Activated T-cell treated with anti-CD3 and anti-CD28 coated beads, Interleukin-2, amount 50 U/mL, for 4 hours (primary cell): ENCODE results near the gene FBXW7. TPM values are rescaled to one million over a fixed set of nuclear protein-coding genes. Genes with fewer than 3 reads are reported as not detected.
"Not testable (repeated sequence)": the region's sequence is repeated elsewhere in the genome, so short reads cannot be mapped to it uniquely, and the experiment has no call there.

Experiments used
- ATAC-seq, 2 donors: fragments of 200-7000 bp; cut with Tn5 transposase; one replicate each; pipeline ENCODE4 v1.10.0; 2021
- DNase-seq: peaks from one replicate; pipeline ENCODE4 v3.0.0-alpha.2; 2020
- H3K27me3 Mint-ChIP-seq: one replicate; pipeline ENCODE4 v1.8.0; 2021; ENCODE audit warnings: low read depth, mixed read lengths
- H3K36me3 Mint-ChIP-seq: one replicate; pipeline ENCODE4 v1.8.0; 2022; ENCODE audit warnings: mixed read lengths; ENCODE audit not compliant: insufficient read depth
- H3K4me1 Mint-ChIP-seq: one replicate; pipeline ENCODE4 v1.8.0; 2021; ENCODE audit warnings: low read depth, mixed read lengths
- H3K4me3 Mint-ChIP-seq: one replicate; pipeline ENCODE4 v1.8.0; 2021; ENCODE audit warnings: mild to moderate bottlenecking, moderate library complexity, mixed read lengths
- H3K9me3 Mint-ChIP-seq: one replicate; pipeline ENCODE4 v1.8.0; 2021; ENCODE audit warnings: mixed read lengths
- total RNA-seq, 3 donors: library from RNA; stranded (reverse); gene quantifications; one replicate each; pipeline ENCODE4 v1.2.1, GENCODE V29; 2021

Gene FBXW7
- total RNA-seq, 3 donors from 2014 or later = 38.8 to 41.4 (median 39.1) TPM

GRCh38 chr4:152563209-152563608, 27.3 kb upstream of the FBXW7 start:
- no peaks in the 10 kb centered on the region for H3K27me3 Mint-ChIP-seq
- H3K9me3 Mint-ChIP-seq = no peaks in the 10 kb centered on the region
- no peaks in the 10 kb centered on the region for H3K36me3 Mint-ChIP-seq
- DNase-seq = no peak
- H3K4me3 Mint-ChIP-seq = no peak overlapping the region
- ATAC-seq = no peak
- H3K4me1 Mint-ChIP-seq = peaks cover 5% of the 10 kb centered on the region

DNA sequence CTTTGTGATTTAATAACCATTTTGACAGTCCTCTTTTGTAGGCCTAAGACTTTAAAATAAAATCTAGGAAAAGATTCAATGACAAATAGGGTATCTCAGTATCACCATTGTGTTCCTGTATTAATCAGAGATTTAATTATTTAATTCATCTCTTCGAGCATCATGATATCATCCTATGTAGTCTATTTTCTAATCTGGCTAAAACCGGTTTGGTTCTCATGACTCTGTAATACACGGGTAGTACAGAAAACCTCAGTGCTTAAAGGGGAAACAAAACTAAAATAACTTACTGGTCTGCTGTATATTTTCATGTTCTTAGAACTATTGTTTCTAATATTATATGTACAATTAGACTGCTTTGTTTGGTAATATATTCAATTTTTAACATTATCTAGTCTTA, 23.7 kb upstream of the FBXW7 start:
- Mint-ChIP-seq H3K4me1 (peaks cover 24% of the 10 kb centered on the region), H3K27me3 (no peaks in the 10 kb centered on the region), H3K36me3 (no peaks in the 10 kb centered on the region), H3K9me3 (no peaks in the 10 kb centered on the region), H3K4me3 (no peak overlapping the region)
- no peak for DNase-seq
- ATAC-seq = no peak

GRCh38 chr4:152558396-152558795, 22.5 kb upstream of the FBXW7 start:
- DNase-seq (no peak), ATAC-seq (no peak)
- H3K36me3 Mint-ChIP-seq = no peaks in the 10 kb centered on the region
- no peaks in the 10 kb centered on the region for H3K9me3 Mint-ChIP-seq
- H3K27me3 Mint-ChIP-seq = no peaks in the 10 kb centered on the region
- peaks cover 31% of the 10 kb centered on the region for H3K4me1 Mint-ChIP-seq
- no peak overlapping the region for H3K4me3 Mint-ChIP-seq

GRCh38 chr4:152556834-152557233, 20.9 kb upstream of the FBXW7 start:
- peaks cover 44% of the 10 kb centered on the region for H3K4me1 Mint-ChIP-seq
- DNase-seq = no peak
- H3K27me3 Mint-ChIP-seq = no peaks in the 10 kb centered on the region
- ATAC-seq = no peak
- H3K36me3 Mint-ChIP-seq = no peaks in the 10 kb centered on the region
- H3K4me3 Mint-ChIP-seq = no peak overlapping the region
- H3K9me3 Mint-ChIP-seq = no peaks in the 10 kb centered on the region

- H3K4me1 Mint-ChIP-seq = peaks cover 44% of the 10 kb centered on the region
- H3K36me3 Mint-ChIP-seq = no peaks in the 10 kb centered on the region
- peak overlapping the region; percentile 66 for H3K4me3 Mint-ChIP-seq
- H3K27me3 Mint-ChIP-seq = no peaks in the 10 kb centered on the region
- DNase-seq (no peak), ATAC-seq (no peak)
- no peaks in the 10 kb centered on the region for H3K9me3 Mint-ChIP-seq
Measured at GRCh38 chr4:152556283-152556682, 20.4 kb upstream of the FBXW7 start.

GRCh38 chr4:152554742-152555141, 18.9 kb upstream of the FBXW7 start:
- Mint-ChIP-seq H3K4me1 (peaks cover 44% of the 10 kb centered on the region), H3K36me3 (no peaks in the 10 kb centered on the region), H3K9me3 (no peaks in the 10 kb centered on the region), H3K4me3 (no peak overlapping the region), H3K27me3 (no peaks in the 10 kb centered on the region)
- ATAC-seq = no peak
- DNase-seq = no peak

DNA sequence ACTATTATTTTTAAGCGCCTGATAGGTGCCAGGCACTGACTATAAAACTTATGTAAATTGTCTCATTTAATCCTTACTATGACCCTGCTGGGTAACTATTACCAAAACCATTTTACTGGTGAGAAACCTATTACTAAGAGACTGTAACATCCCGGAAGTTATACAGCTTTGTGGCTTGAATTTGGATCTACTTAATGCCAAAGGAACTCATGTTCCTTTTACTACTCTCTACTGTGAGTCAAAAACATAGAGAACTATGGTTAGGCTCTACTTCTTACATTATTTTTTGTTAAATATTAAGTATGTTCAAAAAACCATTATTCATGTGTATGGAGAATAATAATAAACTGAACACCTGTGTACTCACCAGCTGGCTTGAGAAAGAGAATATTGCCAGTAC, 14.8 kb upstream of the FBXW7 start:
- peaks cover 39% of the 10 kb centered on the region for H3K4me1 Mint-ChIP-seq
- H3K36me3 Mint-ChIP-seq, DNase-seq, H3K27me3 Mint-ChIP-seq, ATAC-seq, H3K4me3 Mint-ChIP-seq, H3K9me3 Mint-ChIP-seq: not testable (repeated sequence)

DNA sequence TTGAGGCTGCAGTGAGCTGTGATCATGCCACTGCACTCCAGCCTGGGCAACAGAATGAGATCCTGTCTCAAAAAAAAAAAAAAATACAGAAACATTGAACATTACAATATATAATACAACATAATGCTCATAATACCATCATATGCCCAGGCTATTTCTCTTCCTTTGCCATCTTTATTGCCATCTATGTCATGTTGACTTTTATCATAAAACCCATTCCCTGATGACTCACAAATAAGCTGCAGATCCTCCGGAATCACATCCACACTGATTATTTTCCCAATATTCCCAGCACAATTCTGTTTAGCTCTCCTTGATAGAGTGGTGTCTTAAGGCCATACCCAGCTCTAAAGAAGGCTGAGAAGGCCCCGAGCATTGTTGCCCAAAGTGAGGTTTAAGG, 9.2 kb upstream of the FBXW7 start:
- ATAC-seq (no peak), DNase-seq (no peak)
- H3K9me3 Mint-ChIP-seq = no peaks in the 10 kb centered on the region
- H3K4me1 Mint-ChIP-seq = peaks cover 27% of the 10 kb centered on the region
- H3K27me3 Mint-ChIP-seq = no peaks in the 10 kb centered on the region
- H3K4me3 Mint-ChIP-seq = no peak overlapping the region
- H3K36me3 Mint-ChIP-seq = no peaks in the 10 kb centered on the region

DNA sequence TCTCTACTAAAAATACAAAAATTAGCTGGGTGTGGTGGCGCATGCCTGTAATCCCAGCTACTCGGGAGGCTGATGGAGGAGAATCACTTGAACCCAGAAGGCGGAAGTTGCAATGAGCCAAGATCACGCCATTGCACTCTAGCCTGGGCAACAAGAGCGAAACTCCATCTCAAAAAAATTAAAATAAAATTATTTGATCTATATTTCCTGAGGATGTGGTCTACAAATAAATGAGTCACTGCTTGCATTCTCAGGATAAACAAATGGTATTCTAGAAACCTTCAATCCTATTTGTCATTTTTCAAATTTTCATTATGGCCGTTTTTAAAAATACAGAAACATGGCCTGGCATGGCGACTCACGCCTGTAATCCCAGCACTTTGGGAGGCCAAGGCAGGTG, 8.6 kb upstream of the FBXW7 start:
- peaks cover 31% of the 10 kb centered on the region for H3K4me1 Mint-ChIP-seq
- H3K4me3 Mint-ChIP-seq, H3K9me3 Mint-ChIP-seq, ATAC-seq, H3K27me3 Mint-ChIP-seq, DNase-seq, H3K36me3 Mint-ChIP-seq: not testable (repeated sequence)

DNA sequence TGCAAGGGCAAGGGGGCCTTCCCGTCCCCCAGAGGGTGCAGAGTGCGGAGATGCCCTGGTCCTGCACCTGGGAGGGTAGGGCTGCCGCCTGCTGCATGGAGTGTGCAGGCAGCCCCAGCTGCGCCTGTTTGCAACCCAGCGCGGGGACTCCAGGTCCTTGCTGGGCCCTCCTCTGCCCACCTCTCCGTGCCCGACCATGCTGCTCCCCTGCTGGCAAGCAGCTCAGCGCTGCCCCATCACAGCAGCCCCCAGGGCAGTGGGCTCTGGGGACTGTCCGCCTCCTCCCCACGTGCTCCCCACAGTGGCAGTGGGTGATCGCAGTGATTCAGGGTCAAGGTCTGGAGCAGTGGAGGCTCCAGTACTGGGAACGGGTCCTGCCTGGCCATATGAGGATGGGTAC, 5.0 kb upstream of the FBXW7 start:
- Mint-ChIP-seq H3K4me1 (peaks cover 49% of the 10 kb centered on the region), H3K27me3 (no peaks in the 10 kb centered on the region), H3K4me3 (no peak overlapping the region), H3K9me3 (no peaks in the 10 kb centered on the region), H3K36me3 (peaks cover 2% of the 10 kb centered on the region)
- DNase-seq (no peak), ATAC-seq (no peak)

GRCh38 chr4:152540293-152540674, 4.4 kb upstream of the FBXW7 start:
- no peaks in the 10 kb centered on the region for H3K9me3 Mint-ChIP-seq
- DNase-seq = no peak
- no peak overlapping the region for H3K4me3 Mint-ChIP-seq
- no peak for ATAC-seq
- H3K27me3 Mint-ChIP-seq = no peaks in the 10 kb centered on the region
- peaks cover 2% of the 10 kb centered on the region for H3K36me3 Mint-ChIP-seq
- H3K4me1 Mint-ChIP-seq = peaks cover 46% of the 10 kb centered on the region

DNA sequence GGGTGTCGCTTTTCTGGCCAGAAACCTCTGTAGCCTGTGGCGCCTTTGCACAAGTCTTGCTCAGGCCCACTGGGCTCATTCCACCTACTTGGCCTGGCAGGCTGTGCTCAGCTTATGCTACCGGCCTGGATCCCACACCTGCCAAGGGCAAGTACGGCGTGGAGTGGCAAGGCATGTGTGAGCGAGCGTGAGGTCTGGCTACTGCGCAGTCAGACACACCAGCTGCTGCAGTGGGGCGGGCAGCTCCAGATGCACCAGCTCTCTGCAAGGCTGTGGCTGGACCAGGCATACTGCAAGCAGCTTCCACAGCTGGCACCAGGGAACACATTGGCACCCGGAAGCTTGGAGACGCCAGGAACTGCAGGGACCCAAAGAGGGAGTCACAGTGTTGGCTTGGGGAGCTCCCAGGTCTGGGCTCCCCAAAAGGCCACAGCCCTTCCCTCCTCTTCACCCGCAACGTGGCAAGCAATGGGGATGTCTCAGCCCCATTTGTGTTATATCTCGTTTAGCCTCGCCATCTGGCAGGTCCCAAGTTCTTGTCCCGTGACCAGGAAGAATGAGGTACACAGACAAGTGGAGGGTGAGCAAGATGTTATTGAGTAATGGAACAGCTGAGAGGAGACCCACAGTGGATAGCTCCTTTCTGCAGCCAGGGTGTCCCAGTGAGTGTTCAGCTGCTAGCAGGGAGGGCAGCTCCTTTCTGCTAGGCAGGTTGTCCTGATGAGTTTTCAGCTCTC, 3.8 kb upstream of the FBXW7 start:
- peaks cover 41% of the 10 kb centered on the region for H3K4me1 Mint-ChIP-seq
- ATAC-seq (no peak), DNase-seq (no peak)
- H3K4me3 Mint-ChIP-seq = no peak overlapping the region
- H3K36me3 Mint-ChIP-seq = peaks cover 2% of the 10 kb centered on the region
- H3K27me3 Mint-ChIP-seq = no peaks in the 10 kb centered on the region
- H3K9me3 Mint-ChIP-seq = no peaks in the 10 kb centered on the region

- Mint-ChIP-seq H3K27me3 (no peaks in the 10 kb centered on the region), H3K9me3 (no peaks in the 10 kb centered on the region), H3K4me1 (peaks cover 52% of the 10 kb centered on the region), H3K36me3 (peaks cover 5% of the 10 kb centered on the region), H3K4me3 (peak overlapping the region; percentile 95)
- ATAC-seq (no peak), DNase-seq (no peak)
Measured at GRCh38 chr4:152537881-152538280, 2.0 kb upstream of the FBXW7 start.

DNA sequence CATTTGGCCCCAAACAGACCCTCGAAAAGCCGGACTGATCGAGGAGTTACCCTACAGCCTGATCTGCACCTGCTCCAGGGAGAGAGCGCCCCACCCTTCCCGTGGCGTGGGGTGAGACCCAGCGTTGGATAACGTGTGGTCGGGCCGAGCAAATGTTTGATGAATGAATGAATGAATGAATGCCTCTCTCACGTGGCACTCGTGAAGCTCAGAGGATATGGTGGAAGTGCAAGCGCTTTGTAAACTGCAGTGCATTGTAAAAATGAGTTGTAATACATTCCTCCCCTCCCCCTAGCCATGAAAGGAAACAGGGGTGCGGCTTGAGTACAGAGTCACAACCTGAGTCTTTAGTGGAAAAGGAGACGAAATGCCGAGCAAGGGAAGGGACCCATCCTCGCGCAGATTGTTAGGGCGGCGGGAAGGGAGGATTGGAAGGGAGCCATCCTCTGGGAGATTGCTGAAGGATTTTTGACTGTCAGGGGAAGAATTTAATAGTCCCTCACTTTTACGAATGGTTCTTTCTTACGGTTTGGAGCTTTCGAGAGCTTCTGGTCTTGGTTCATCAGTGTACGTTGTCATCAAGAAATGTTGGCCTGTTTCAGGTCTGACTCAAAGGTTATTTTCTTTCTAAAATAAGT, 772 bp upstream of the FBXW7 start:
- peak overlapping the region; percentile 95 for H3K4me3 Mint-ChIP-seq
- peak; percentile 46 to 50 for ATAC-seq
- no peaks in the 10 kb centered on the region for H3K9me3 Mint-ChIP-seq
- no peaks in the 10 kb centered on the region for H3K27me3 Mint-ChIP-seq
- H3K4me1 Mint-ChIP-seq = peaks cover 60% of the 10 kb centered on the region
- peaks cover 12% of the 10 kb centered on the region for H3K36me3 Mint-ChIP-seq
- no peak for DNase-seq

DNA sequence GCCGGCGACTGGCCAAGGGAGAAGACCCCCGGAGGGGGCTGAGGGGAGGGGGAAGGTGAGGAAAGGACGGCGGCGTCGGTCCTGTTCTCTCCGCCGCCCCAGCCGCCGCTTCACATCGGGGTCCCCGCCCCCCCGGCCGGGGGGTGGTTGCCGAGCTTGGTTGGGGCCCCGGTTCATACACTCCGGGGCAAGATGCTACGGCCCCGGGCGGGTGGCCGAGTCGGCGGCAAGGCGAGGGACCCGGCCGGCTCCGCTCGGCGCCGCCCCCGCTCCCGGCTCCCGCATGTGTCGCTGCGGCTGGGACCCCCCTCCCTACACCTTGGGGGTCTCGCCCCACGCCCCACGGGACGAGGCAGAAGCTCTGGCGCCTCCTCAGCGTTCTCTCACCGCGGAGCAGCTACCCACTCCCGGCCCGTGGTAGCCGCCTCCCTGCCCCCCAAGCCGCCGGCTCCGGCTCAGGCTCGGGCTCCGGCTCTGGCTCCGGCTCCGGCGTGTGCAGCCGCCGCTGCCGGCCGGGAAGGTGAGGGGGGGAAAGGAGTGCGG, 461 bp downstream of the FBXW7 start:
- Mint-ChIP-seq H3K36me3 (peaks cover 18% of the 10 kb centered on the region), H3K9me3 (no peaks in the 10 kb centered on the region), H3K27me3 (no peaks in the 10 kb centered on the region), H3K4me1 (peaks cover 67% of the 10 kb centered on the region), H3K4me3 (peak overlapping the region; percentile 95)
- ATAC-seq (peak; percentile 5 to 8), DNase-seq (no peak)
